Astrocyte (in vitro differentiated cells and primary cell): Measurements from ENCODE around the gene SMC6.

ENCODE experiments used
- EZH2 ChIP-seq: IDR thresholded peaks from 2 replicates; pipeline ENCODE4 v1.6.1; 2012; ENCODE audit warnings: mild to moderate bottlenecking, low read length, inconsistent platforms; ENCODE audit not compliant: insufficient read depth
- TF ChIP-seq, protein P1 (sequence below): IDR thresholded peaks from 2 replicates; pipeline ENCODE4 v1.5.1; 2011; ENCODE audit warnings: low read depth, mild to moderate bottlenecking, inconsistent platforms, low read length, moderate library complexity; ENCODE audit not compliant: insufficient read depth

- TF ChIP-seq, protein P1, sequence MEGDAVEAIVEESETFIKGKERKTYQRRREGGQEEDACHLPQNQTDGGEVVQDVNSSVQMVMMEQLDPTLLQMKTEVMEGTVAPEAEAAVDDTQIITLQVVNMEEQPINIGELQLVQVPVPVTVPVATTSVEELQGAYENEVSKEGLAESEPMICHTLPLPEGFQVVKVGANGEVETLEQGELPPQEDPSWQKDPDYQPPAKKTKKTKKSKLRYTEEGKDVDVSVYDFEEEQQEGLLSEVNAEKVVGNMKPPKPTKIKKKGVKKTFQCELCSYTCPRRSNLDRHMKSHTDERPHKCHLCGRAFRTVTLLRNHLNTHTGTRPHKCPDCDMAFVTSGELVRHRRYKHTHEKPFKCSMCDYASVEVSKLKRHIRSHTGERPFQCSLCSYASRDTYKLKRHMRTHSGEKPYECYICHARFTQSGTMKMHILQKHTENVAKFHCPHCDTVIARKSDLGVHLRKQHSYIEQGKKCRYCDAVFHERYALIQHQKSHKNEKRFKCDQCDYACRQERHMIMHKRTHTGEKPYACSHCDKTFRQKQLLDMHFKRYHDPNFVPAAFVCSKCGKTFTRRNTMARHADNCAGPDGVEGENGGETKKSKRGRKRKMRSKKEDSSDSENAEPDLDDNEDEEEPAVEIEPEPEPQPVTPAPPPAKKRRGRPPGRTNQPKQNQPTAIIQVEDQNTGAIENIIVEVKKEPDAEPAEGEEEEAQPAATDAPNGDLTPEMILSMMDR: no peak
- no peak for TF ChIP-seq EZH2
Observed at GRCh38 chr2:17648581-17648980, 105.0 kb downstream of the SMC6 start.
